HG03135 (cell line): ENCODE data around the gene PCSK6.
"Not testable (repeated sequence)": the region's sequence is repeated elsewhere in the genome, so short reads cannot be mapped to it uniquely, and the experiment has no call there.

Experiments used
- ATAC-seq: cut with Tn5 transposase; IDR thresholded peaks from one replicate; pipeline ENCODE4 v1.9.1; 2021; ENCODE audit warnings: mild to moderate bottlenecking, moderate library complexity; ENCODE audit not compliant: unreplicated experiment

Gene PCSK6

GRCh38 chr15:101463696-101464095 is 25.8 kb downstream of the PCSK6 start:
- not testable (repeated sequence) for ATAC-seq

GRCh38 chr15:101463270-101463669 is 26.2 kb downstream of the PCSK6 start:
- ATAC-seq = no peak

- no peak for ATAC-seq
These were observed 28.4 kb downstream of the PCSK6 start for GRCh38 chr15:101461097-101461496.

- ATAC-seq = no peak
These were observed 29.8 kb downstream of the PCSK6 start for GRCh38 chr15:101459579-101460300.

GRCh38 chr15:101458908-101459578 is 30.5 kb downstream of the PCSK6 start:
- ATAC-seq = no peak

GRCh38 chr15:101458158-101458900 is 31.2 kb downstream of the PCSK6 start:
- no peak for ATAC-seq

- ATAC-seq = no peak
These were observed 31.8 kb downstream of the PCSK6 start for GRCh38 chr15:101457696-101458095.

GRCh38 chr15:101456057-101456739 is 33.3 kb downstream of the PCSK6 start:
- ATAC-seq = no peak

GRCh38 chr15:101455291-101456025 is 34.0 kb downstream of the PCSK6 start:
- no peak for ATAC-seq

- ATAC-seq = not testable (repeated sequence)
These were observed 34.7 kb downstream of the PCSK6 start for GRCh38 chr15:101454781-101455180.

GRCh38 chr15:101454365-101454764 is 35.1 kb downstream of the PCSK6 start:
- ATAC-seq = no peak

GRCh38 chr15:101453123-101454120 is 36.1 kb downstream of the PCSK6 start:
- no peak for ATAC-seq

GRCh38 chr15:101452572-101452971 is 36.9 kb downstream of the PCSK6 start:
- ATAC-seq = no peak

GRCh38 chr15:101451846-101452245 is 37.7 kb downstream of the PCSK6 start:
- ATAC-seq = no peak

GRCh38 chr15:101451266-101451799 is 38.2 kb downstream of the PCSK6 start:
- no peak for ATAC-seq

GRCh38 chr15:101450403-101451265 is 38.9 kb downstream of the PCSK6 start:
- ATAC-seq = no peak

- ATAC-seq = no peak
These were observed 39.8 kb downstream of the PCSK6 start for GRCh38 chr15:101449471-101450402.
